Endothelial cell of umbilical vein (primary cell): Measurements from ENCODE around the gene PARP8. TPM values are rescaled to one million over a fixed set of nuclear protein-coding genes. Genes with fewer than 3 reads are reported as not detected.

Experiments
- BruUV-seq: library from RNA; stranded (reverse); fragments of 400-500 nt; replicated peaks from 2 replicates; lab custom pipeline; 2021; lab: Mats Ljungman, UMichigan
- CTCF ChIA-PET: fragments of 300-600, 350-600 bp; sonication (Branson Sonifier 250); formaldehyde crosslinking; loops from one replicate; lab custom pipeline; 2021; ENCODE audit warnings: antibody characterized with exemption, inconsistent platforms; lab: Charles Lee
- POLR2A ChIA-PET: fragments of 300-600, 350-600 bp; sonication (Branson Sonifier 250); formaldehyde crosslinking; loops from one replicate; lab custom pipeline; 2021; ENCODE audit warnings: antibody characterized with exemption, inconsistent platforms; lab: Charles Lee
- DNase-seq: peaks from one replicate; pipeline ENCODE4 v3.0.0-alpha.2; 2011; ENCODE audit warnings: low read depth, low spot score
- FAIRE-seq: peaks from 2 replicates; lab custom pipeline; 2011; peaks lifted over from hg19 to GRCh38; lab: Jason Lieb, UNC
- H2AFZ ChIP-seq: 2 replicates; pipeline ENCODE4 v1.6.0; 2012; ENCODE audit warnings: low read depth, low read length, control low read depth, inconsistent platforms
- H3K27ac ChIP-seq: 2 replicates; pipeline ENCODE4 v1.5.1; 2011; ENCODE audit warnings: low read depth, mild to moderate bottlenecking, control low read depth, low read length, moderate library complexity; ENCODE audit not compliant: insufficient read depth
- H3K27me3 ChIP-seq, 2 experiments: 2 replicates each; pipeline versions ENCODE4 v1.6.0 to v1.6.1; 2011; ENCODE audit warnings: low read length in 2 of 2, mixed read lengths in 1 of 2; ENCODE audit not compliant: control insufficient read depth in 2 of 2, insufficient read depth in 2 of 2
- H3K36me3 ChIP-seq, 2 experiments: 2 replicates in 1 of 2; 3 replicates in 1 of 2; pipeline ENCODE4 v1.5.1; 2011; ENCODE audit warnings: low read length in 2 of 2, mild to moderate bottlenecking in 1 of 2, moderate library complexity in 1 of 2; ENCODE audit not compliant: control insufficient read depth in 2 of 2, insufficient read depth in 2 of 2; ENCODE audit errors: extremely low read depth in 1 of 2
- H3K4me1 ChIP-seq: 3 replicates; pipeline ENCODE4 v1.5.1; 2011; ENCODE audit warnings: mild to moderate bottlenecking, low read length; ENCODE audit not compliant: control insufficient read depth, insufficient read depth; ENCODE audit errors: extremely low read depth
- H3K4me2 ChIP-seq: 2 replicates; pipeline ENCODE4 v1.6.1; 2011; ENCODE audit warnings: low read length, control low read depth, mixed read lengths; ENCODE audit not compliant: insufficient read depth
- H3K4me3 ChIP-seq, 3 experiments: fragments of 200-600 bp in 1 of 3; sonication (generic), shearing (Covaris generic) in 1 of 3; replicated peaks in 1 of 3; 2 replicates each; pipeline ENCODE4 v1.5.1; 2011 to 2016; ENCODE audit warnings: control low read depth in 3 of 3, low read length in 3 of 3, mild to moderate bottlenecking in 2 of 3, inconsistent platforms in 1 of 3, low read depth in 1 of 3, moderate library complexity in 1 of 3; ENCODE audit not compliant: insufficient read depth in 1 of 3
- H3K79me2 ChIP-seq: 2 replicates; pipeline ENCODE4 v1.6.0; 2012; ENCODE audit warnings: low read length, inconsistent platforms; ENCODE audit not compliant: control insufficient read depth, insufficient read depth
- H3K9ac ChIP-seq: replicated peaks from 2 replicates; pipeline ENCODE3; 2011; ENCODE audit warnings: low read length, control low read depth; ENCODE audit not compliant: insufficient read depth; ENCODE audit errors: extremely low read depth
- H3K9me1 ChIP-seq: replicated peaks from 3 replicates; pipeline ENCODE4 v1.6.0; 2011; ENCODE audit warnings: mild to moderate bottlenecking, low read length; ENCODE audit not compliant: control insufficient read depth, insufficient read depth; ENCODE audit errors: extremely low read depth
- H3K9me3 ChIP-seq: replicated peaks from 2 replicates; pipeline ENCODE4 v1.5.1; 2012; ENCODE audit warnings: low read length, inconsistent platforms; ENCODE audit not compliant: control insufficient read depth, insufficient read depth
- H4K20me1 ChIP-seq: replicated peaks from 2 replicates; pipeline ENCODE3; 2011; ENCODE audit warnings: mild to moderate bottlenecking, low read length; ENCODE audit not compliant: control insufficient read depth, insufficient read depth; ENCODE audit errors: extremely low read depth
- EZH2 ChIP-seq: IDR thresholded peaks from 2 replicates; pipeline ENCODE4 v1.6.1; 2012; ENCODE audit warnings: borderline replicate concordance, low read depth, mild to moderate bottlenecking, moderate library complexity, low read length, inconsistent platforms; ENCODE audit not compliant: severe bottlenecking
- FOS ChIP-seq: IDR thresholded peaks from 2 replicates; pipeline ENCODE4 v1.6.1; 2011; ENCODE audit warnings: mild to moderate bottlenecking, low read length, moderate library complexity, borderline replicate concordance; ENCODE audit not compliant: insufficient read depth
- GATA2 ChIP-seq: IDR thresholded peaks from 2 replicates; pipeline ENCODE4 v1.7.0; 2011; ENCODE audit warnings: low read depth, mild to moderate bottlenecking, moderate library complexity, mixed read lengths, low read length; ENCODE audit not compliant: insufficient read length, insufficient read depth
- JUN ChIP-seq: IDR thresholded peaks from 2 replicates; pipeline ENCODE4 v1.6.1; 2011; ENCODE audit warnings: borderline replicate concordance, low read depth; ENCODE audit not compliant: insufficient read length, insufficient read depth
- MYC ChIP-seq: IDR thresholded peaks from one replicate; pipeline ENCODE4 v1.6.1; 2011; ENCODE audit warnings: mild to moderate bottlenecking, low read depth, low read length
- POLR2A ChIP-seq: IDR thresholded peaks from 2 replicates; pipeline ENCODE4 v1.6.1; 2012; ENCODE audit warnings: low read depth, mild to moderate bottlenecking, control low read depth, low read length
- POLR2AphosphoS5 ChIP-seq: IDR thresholded peaks from 2 replicates; pipeline ENCODE4 v1.6.1; 2012; ENCODE audit warnings: low read depth, mild to moderate bottlenecking, control low read depth, low read length, moderate library complexity; ENCODE audit not compliant: insufficient read depth
- dilution Hi-C: fragments of 300-500 bp; cut with MboI; formaldehyde crosslinking; loops from one replicate; pipeline ENCODE4 v1.15.0; 2019; ENCODE audit warnings: low sequenced_read_pairs; ENCODE audit not compliant: extremely low pct_ligation_motif_present
- intact Hi-C: fragments of 100-400 bp; cut with micrococcal nuclease; formaldehyde crosslinking; loops from one replicate; pipeline ENCODE4 v1.10.0; 2022
- polyA plus RNA-seq, 4 experiments: library from polyadenylated mRNA; depleted of rRNA in 3 of 4; stranded (reverse) in 3 of 4; unstranded in 1 of 4; fragments of >200 nt; gene quantifications; 2 replicates each; pipeline versions ENCODE4 v1.2.1 to v1.2.3, GENCODE V29; 2011 to 2012; ENCODE audit warnings: missing spikeins in 1 of 4
- total RNA-seq: library from RNA; stranded (reverse); gene quantifications from 2 replicates; pipeline ENCODE4 v1.2.3, GENCODE V29; 2021
- TF ChIP-seq, protein P1 (sequence below): IDR thresholded peaks from 2 replicates; pipeline ENCODE4 v1.6.1; 2011; ENCODE audit not compliant: insufficient read depth, insufficient read length
- TF ChIP-seq, protein P2 (sequence below), 2 donors: IDR thresholded peaks; 1 replicate in 1 of 2; 2 replicates in 1 of 2; pipeline ENCODE4 v1.5.1; 2011; ENCODE audit warnings: low read length in 2 of 2, mild to moderate bottlenecking in 2 of 2, moderate library complexity in 2 of 2, control low read depth in 1 of 2, inconsistent platforms in 1 of 2, low read depth in 1 of 2; ENCODE audit not compliant: insufficient read depth in 1 of 2; ENCODE audit errors: extremely low read depth in 1 of 2

Gene PARP8
- total and polyA plus RNA-seq, 2 donors (not counting 3 experiments of a cell fraction or from before 2014, with no cell fraction given): 0.03 to 0.60 TPM

DNA sequence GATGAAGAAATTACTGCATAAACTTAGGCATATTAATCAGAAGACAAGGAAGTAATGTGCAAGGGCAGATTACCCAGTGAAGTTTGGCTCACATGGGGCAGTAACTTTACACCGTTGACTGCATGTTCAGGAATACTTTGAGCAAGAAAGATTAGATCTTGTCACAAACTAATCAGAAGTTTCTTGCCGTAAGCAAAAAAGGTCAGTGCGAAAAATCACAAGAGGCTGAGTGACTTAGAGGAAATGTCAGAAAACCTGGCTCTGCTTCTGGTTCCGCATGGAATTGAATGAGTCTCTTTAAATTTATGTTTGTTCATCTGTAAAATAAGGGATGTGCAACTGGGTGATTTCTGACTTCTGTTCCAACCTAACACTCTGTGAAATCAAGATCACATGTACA, 64.4 kb downstream of the PARP8 start:
- no TSS peak for BruUV-seq
- dilution Hi-C loops: no loop called here
- H3K27me3 ChIP-seq: no peaks in the 10 kb centered on the region
- CTCF ChIA-PET: no interaction called here
- TF ChIP-seq EZH2 (no peak), JUN (no peak), MYC (no peak), POLR2AphosphoS5 (no peak), GATA2 (no peak), POLR2A (no peak), FOS (no peak)
- TF ChIP-seq, protein P1, sequence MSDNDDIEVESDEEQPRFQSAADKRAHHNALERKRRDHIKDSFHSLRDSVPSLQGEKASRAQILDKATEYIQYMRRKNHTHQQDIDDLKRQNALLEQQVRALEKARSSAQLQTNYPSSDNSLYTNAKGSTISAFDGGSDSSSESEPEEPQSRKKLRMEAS: no peak
- TF ChIP-seq, protein P2, sequence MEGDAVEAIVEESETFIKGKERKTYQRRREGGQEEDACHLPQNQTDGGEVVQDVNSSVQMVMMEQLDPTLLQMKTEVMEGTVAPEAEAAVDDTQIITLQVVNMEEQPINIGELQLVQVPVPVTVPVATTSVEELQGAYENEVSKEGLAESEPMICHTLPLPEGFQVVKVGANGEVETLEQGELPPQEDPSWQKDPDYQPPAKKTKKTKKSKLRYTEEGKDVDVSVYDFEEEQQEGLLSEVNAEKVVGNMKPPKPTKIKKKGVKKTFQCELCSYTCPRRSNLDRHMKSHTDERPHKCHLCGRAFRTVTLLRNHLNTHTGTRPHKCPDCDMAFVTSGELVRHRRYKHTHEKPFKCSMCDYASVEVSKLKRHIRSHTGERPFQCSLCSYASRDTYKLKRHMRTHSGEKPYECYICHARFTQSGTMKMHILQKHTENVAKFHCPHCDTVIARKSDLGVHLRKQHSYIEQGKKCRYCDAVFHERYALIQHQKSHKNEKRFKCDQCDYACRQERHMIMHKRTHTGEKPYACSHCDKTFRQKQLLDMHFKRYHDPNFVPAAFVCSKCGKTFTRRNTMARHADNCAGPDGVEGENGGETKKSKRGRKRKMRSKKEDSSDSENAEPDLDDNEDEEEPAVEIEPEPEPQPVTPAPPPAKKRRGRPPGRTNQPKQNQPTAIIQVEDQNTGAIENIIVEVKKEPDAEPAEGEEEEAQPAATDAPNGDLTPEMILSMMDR (IDR thresholded peaks at IDR 0.05; ENCODE audit: extremely low read depth in 1 of 2, insufficient read depth in 1 of 2, low read depth in 1 of 2, low read length in 2 of 2): no peak
- no peak overlapping the region for H2AFZ ChIP-seq
- H4K20me1 ChIP-seq: no peaks in the 10 kb centered on the region
- POLR2A ChIA-PET: no interaction called here
- H3K4me1 ChIP-seq: no peaks in the 10 kb centered on the region
- DNase-seq (no peak), FAIRE-seq (no peak)
- no peaks in the 10 kb centered on the region for H3K9me1 ChIP-seq
- no peak overlapping the region for H3K4me2 ChIP-seq
- no peak overlapping the region for H3K9ac ChIP-seq
- no peaks in the 10 kb centered on the region for H3K79me2 ChIP-seq
- intact Hi-C loops: no loop called here
- H3K36me3 ChIP-seq: no peaks in the 10 kb centered on the region
- H3K4me3 ChIP-seq: no peak overlapping the region
- peaks cover 2% of the 10 kb centered on the region for H3K9me3 ChIP-seq
- H3K27ac ChIP-seq: no peak overlapping the region
